ENCODE measurements around the gene SRD5A3. TPM values are rescaled to one million over a fixed set of nuclear protein-coding genes. Genes with fewer than 3 reads are reported as not detected.

Gene SRD5A3
- total and polyA plus RNA-seq, 10 of the 15 experiments (the other 5 are each of a cell fraction or from before 2014, with no cell fraction given), result 1.6 to 20.4 (median 6.1) TPM

DNA sequence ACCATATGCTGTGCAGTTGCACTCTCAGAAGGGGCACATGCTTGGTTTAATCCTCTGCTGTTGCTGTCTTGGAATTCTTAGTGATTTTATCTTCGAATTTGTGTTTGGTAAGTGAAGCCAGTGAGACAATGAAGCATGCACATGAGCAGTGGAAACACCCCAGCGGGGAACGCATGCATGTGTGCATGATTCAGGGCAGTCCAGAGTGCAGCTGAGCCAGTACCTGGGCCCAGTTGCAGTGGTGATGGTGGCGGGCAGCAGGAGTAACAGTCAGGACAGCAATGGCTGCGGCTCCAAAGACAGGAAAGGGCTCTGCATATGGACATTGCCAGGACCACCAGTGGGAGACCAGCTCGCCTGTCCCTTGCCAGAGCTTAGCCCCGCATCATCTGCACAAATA, 35.5 kb downstream of the SRD5A3 start:
- Histone ChIP-seq H3K4me2 (ENCODE audit: control insufficient read depth, insufficient read depth) (no peak overlapping the region), H3K36me3 (ENCODE audit: control insufficient read depth in 2 of 2, insufficient read depth in 2 of 2, low read length in 1 of 2) (no peaks in the 10 kb centered on the region), H3K79me2 (ENCODE audit: control insufficient read depth, insufficient read depth, low read length) (no peaks in the 10 kb centered on the region), H2AFZ (ENCODE audit: control insufficient read depth, low read depth, low read length) (no peak overlapping the region), H3K9ac (ENCODE audit: control insufficient read depth, insufficient read depth, low read length) (no peak overlapping the region), H4K20me1 (ENCODE audit: control insufficient read depth, insufficient read depth) (no peaks in the 10 kb centered on the region), H3K4me3 (no peak overlapping the region), H3K27me3 (replicated peaks in 1 of 2; ENCODE audit: control insufficient read depth in 2 of 2, insufficient read depth in 2 of 2, low read length in 1 of 2) (no peaks in the 10 kb centered on the region; a peak in 1 of 4 replicates), H3K4me1 (ENCODE audit: control insufficient read depth, insufficient read depth, low read length) (no peaks in the 10 kb centered on the region), H3K9me3 (replicated peaks; ENCODE audit: control insufficient read depth, insufficient read depth, low read length) (no peaks in the 10 kb centered on the region), H3K27ac (ENCODE audit: control insufficient read depth, insufficient read depth) (no peak overlapping the region)
- no TSS peak for BruUV-seq (replicated peaks)
- ChIA-PET CTCF (no interaction called here), POLR2A (no interaction called here), RAD21 (ENCODE audit: unreplicated experiment) (no interaction called here), SMC1A (ENCODE audit: uncharacterized antibody, unreplicated experiment) (no interaction called here)
- in situ Hi-C loops (cut with MboI), result no loop called here
- DNase-seq (ENCODE audit: low read depth, low spot score) (no peak), ATAC-seq (no peak), FAIRE-seq (no peak)
- WGBS (ENCODE audit: insufficient coverage, insufficient replicate concordance, low lambda C conversion rate, missing lambda C conversion rate), result 62% methylated on average over 7 of the region's 7 CpGs
- TF ChIP-seq FOS (IDR thresholded peaks at IDR 0.05; ENCODE audit: borderline replicate concordance, extremely low read depth, insufficient read length) (no peak), BRCA1 (IDR thresholded peaks at IDR 0.05; ENCODE audit: low read depth, low read length) (no peak), TCF3 (IDR thresholded peaks at IDR 0.05; ENCODE audit: borderline replicate concordance, insufficient read depth, low read depth, low read length) (no peak), RCOR1 (conservative IDR thresholded peaks at IDR 0.05; ENCODE audit: low read depth, low read length) (no peak), MEF2B (IDR thresholded peaks at IDR 0.05; ENCODE audit: partially characterized antibody, poor library complexity, severe bottlenecking) (no peak), BHLHE40 (IDR thresholded peaks at IDR 0.05; ENCODE audit: borderline replicate concordance in 1 of 2, low read depth in 2 of 2, low read length in 1 of 2) (no peak), BMI1 (IDR thresholded peaks at IDR 0.05; ENCODE audit: borderline replicate concordance) (no peak), RB1 (IDR thresholded peaks at IDR 0.05; ENCODE audit: borderline replicate concordance) (no peak), TCF7 (IDR thresholded peaks at IDR 0.05; ENCODE audit: borderline replicate concordance) (no peak), KAT2A (conservative IDR thresholded peaks at IDR 0.05; ENCODE audit: control insufficient read depth, low read depth, low read length) (no peak), TARDBP (IDR thresholded peaks at IDR 0.05; ENCODE audit: borderline replicate concordance) (no peak), ZNF217 (IDR thresholded peaks at IDR 0.05) (no peak)
- TF ChIP-seq, protein P1, sequence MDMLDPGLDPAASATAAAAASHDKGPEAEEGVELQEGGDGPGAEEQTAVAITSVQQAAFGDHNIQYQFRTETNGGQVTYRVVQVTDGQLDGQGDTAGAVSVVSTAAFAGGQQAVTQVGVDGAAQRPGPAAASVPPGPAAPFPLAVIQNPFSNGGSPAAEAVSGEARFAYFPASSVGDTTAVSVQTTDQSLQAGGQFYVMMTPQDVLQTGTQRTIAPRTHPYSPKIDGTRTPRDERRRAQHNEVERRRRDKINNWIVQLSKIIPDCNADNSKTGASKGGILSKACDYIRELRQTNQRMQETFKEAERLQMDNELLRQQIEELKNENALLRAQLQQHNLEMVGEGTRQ (IDR thresholded peaks at IDR 0.05; ENCODE audit: borderline replicate concordance, low read depth, low read length), result no peak
- intact Hi-C loops (cut with micrococcal nuclease; ENCODE audit: unreplicated experiment), result no loop called here

Measured in GM12878 (cell line).